Activated B cell treated with CpG ODN at 0.5 μM for 24 hours (primary cell): ENCODE results near the gene CHCHD6. TPM values are rescaled to one million over a fixed set of nuclear protein-coding genes. Genes with fewer than 3 reads are reported as not detected.
"Not testable (repeated sequence)": the region's sequence is repeated elsewhere in the genome, so short reads cannot be mapped to it uniquely, and the experiment has no call there.

ENCODE experiments used
- ATAC-seq: fragments of 200-7000 bp; cut with Tn5 transposase; one replicate; pipeline ENCODE4 v1.10.0; 2021; ENCODE audit warnings: low read depth, mild to moderate bottlenecking, moderate library complexity
- CTCF ChIA-PET: fragments of 350-600 bp; sonication (Branson Sonifier 250); formaldehyde crosslinking; loops from one replicate; lab custom pipeline; 2021; ENCODE audit warnings: antibody characterized with exemption; lab: Charles Lee
- POLR2A ChIA-PET: fragments of 350-600 bp; sonication (Branson Sonifier 250); formaldehyde crosslinking; loops from one replicate; lab custom pipeline; 2021; ENCODE audit warnings: antibody characterized with exemption; lab: Charles Lee
- DNase-seq: peaks from one replicate; pipeline ENCODE4 v3.0.0; 2022
- H3K27ac Mint-ChIP-seq: one replicate; pipeline ENCODE4 v1.8.0; 2020; ENCODE audit warnings: mixed read lengths
- H3K27me3 Mint-ChIP-seq: one replicate; pipeline ENCODE4 v1.8.0; 2021; ENCODE audit warnings: mixed read lengths
- H3K36me3 Mint-ChIP-seq: one replicate; pipeline ENCODE4 v1.8.0; 2021; ENCODE audit warnings: low read depth, mixed read lengths
- H3K4me1 Mint-ChIP-seq: one replicate; pipeline ENCODE4 v1.8.0; 2021; ENCODE audit warnings: mixed read lengths
- H3K4me3 Mint-ChIP-seq: one replicate; pipeline ENCODE4 v1.8.0; 2020; ENCODE audit warnings: mild to moderate bottlenecking, mixed read lengths
- H3K9me3 Mint-ChIP-seq: one replicate; pipeline ENCODE4 v1.8.0; 2020; ENCODE audit warnings: mixed read lengths
- CTCF ChIP-seq: fragments of 200-600 bp; IDR thresholded peaks from one replicate; pipeline ENCODE4 v1.8.0; 2022; ENCODE audit warnings: antibody characterized with exemption, mild to moderate bottlenecking
- intact Hi-C: fragments of 100-400 bp; cut with micrococcal nuclease; formaldehyde crosslinking; loops from one replicate; pipeline ENCODE4 v1.15.1; 2024
- total RNA-seq: library from RNA; stranded (reverse); gene quantifications from 2 replicates; pipeline ENCODE4 v1.2.3, GENCODE V29; 2022

CHCHD6 gene
- total RNA-seq, 1 donor from 2014 or later, result 10.0 TPM

- ATAC-seq (no peak), DNase-seq (no peak)
- intact Hi-C loops, result no loop called here
- Mint-ChIP-seq H3K36me3 (peaks cover 3% of the 10 kb centered on the region), H3K4me3 (no peak overlapping the region), H3K27me3 (no peaks in the 10 kb centered on the region), H3K4me1 (peaks cover 20% of the 10 kb centered on the region), H3K9me3 (no peaks in the 10 kb centered on the region), H3K27ac (no peak overlapping the region)
- ChIA-PET POLR2A (no interaction called here), CTCF (no interaction called here)
- TF ChIP-seq CTCF, result no peak
Measured at GRCh38 chr3:126782536-126782935, 78.5 kb downstream of the CHCHD6 start.

- POLR2A ChIA-PET, result no interaction called here
- Mint-ChIP-seq H3K9me3 (peaks cover 3% of the 10 kb centered on the region), H3K4me3 (no peak overlapping the region), H3K4me1 (peaks cover 16% of the 10 kb centered on the region), H3K27ac (no peak overlapping the region), H3K27me3 (no peaks in the 10 kb centered on the region), H3K36me3 (peaks cover 3% of the 10 kb centered on the region)
- no peak for TF ChIP-seq CTCF
- intact Hi-C loops, result no loop called here
- DNase-seq (no peak), ATAC-seq (no peak)
- CTCF ChIA-PET, result no interaction called here
Measured at GRCh38 chr3:126784254-126784653, 80.2 kb downstream of the CHCHD6 start.

GRCh38 chr3:126791320-126791719 lies 87.3 kb downstream of the CHCHD6 start:
- peaks cover 18% of the 10 kb centered on the region for H3K36me3 Mint-ChIP-seq
- intact Hi-C loops, H3K27me3 Mint-ChIP-seq, H3K4me3 Mint-ChIP-seq, ATAC-seq, DNase-seq, H3K4me1 Mint-ChIP-seq, H3K27ac Mint-ChIP-seq, CTCF ChIA-PET, POLR2A ChIA-PET: not testable (repeated sequence)
- peaks cover 19% of the 10 kb centered on the region for H3K9me3 Mint-ChIP-seq

- Mint-ChIP-seq H3K4me3 (no peak overlapping the region), H3K4me1 (no peaks in the 10 kb centered on the region), H3K36me3 (peaks cover 18% of the 10 kb centered on the region), H3K9me3 (peaks cover 19% of the 10 kb centered on the region), H3K27ac (no peak overlapping the region), H3K27me3 (no peaks in the 10 kb centered on the region)
- ChIA-PET CTCF (no interaction called here), POLR2A (no interaction called here)
- no peak for DNase-seq
- ATAC-seq, result no peak
- TF ChIP-seq CTCF, result no peak
- intact Hi-C loops, result no loop called here
Measured at GRCh38 chr3:126792998-126793397, 89.0 kb downstream of the CHCHD6 start.

- DNase-seq (no peak), ATAC-seq (no peak)
- no peak overlapping the region for H3K27ac Mint-ChIP-seq
- TF ChIP-seq CTCF, result no peak
- H3K27me3 Mint-ChIP-seq, result peaks cover 2% of the 10 kb centered on the region
- peaks cover 20% of the 10 kb centered on the region for H3K36me3 Mint-ChIP-seq
- POLR2A ChIA-PET, result no interaction called here
- CTCF ChIA-PET, result no interaction called here
- H3K4me1 Mint-ChIP-seq, result no peaks in the 10 kb centered on the region
- intact Hi-C loops, result no loop called here
- H3K9me3 Mint-ChIP-seq, result peaks cover 22% of the 10 kb centered on the region
- no peak overlapping the region for H3K4me3 Mint-ChIP-seq
Measured at GRCh38 chr3:126797563-126797962, 93.5 kb downstream of the CHCHD6 start.

- POLR2A ChIA-PET, result no interaction called here
- intact Hi-C loops, result no loop called here
- Mint-ChIP-seq H3K9me3 (peaks cover 16% of the 10 kb centered on the region), H3K27ac (no peak overlapping the region), H3K27me3 (peaks cover 2% of the 10 kb centered on the region), H3K4me1 (no peaks in the 10 kb centered on the region), H3K36me3 (peaks cover 12% of the 10 kb centered on the region), H3K4me3 (no peak overlapping the region)
- no peak for TF ChIP-seq CTCF
- CTCF ChIA-PET, result no interaction called here
- ATAC-seq (no peak), DNase-seq (no peak)
Measured at GRCh38 chr3:126798521-126798920, 94.5 kb downstream of the CHCHD6 start.
